ENCODE measurements around the gene OPALIN. TPM values are rescaled to one million over a fixed set of nuclear protein-coding genes. Genes with fewer than 3 reads are reported as not detected.

The OPALIN gene
- total and polyA plus RNA-seq, 9 of the 15 experiments (the other 6 are each of a cell fraction or from before 2014, with no cell fraction given) = not detected

- TF ChIP-seq SMAD2 (IDR thresholded peaks at IDR 0.05; ENCODE audit: low read depth, low read length) (no peak), STAT6 (CRISPR knock-in tag; IDR thresholded peaks at IDR 0.05) (no peak), ZNF436 (CRISPR knock-in tag; IDR thresholded peaks at IDR 0.05) (no peak)
- Histone ChIP-seq H3K27me3 (ENCODE audit: control insufficient read depth in 2 of 2, insufficient read depth in 2 of 2, low read length in 2 of 2) (peaks cover 0 to 54% of the 10 kb centered on the region in 2 experiments), H3K4me1 (replicated peaks in 1 of 2; ENCODE audit: control insufficient read depth in 2 of 2, insufficient read depth in 2 of 2, low read length in 2 of 2) (no peaks in the 10 kb centered on the region), H2AFZ (ENCODE audit: low read depth, low read length) (no peak overlapping the region), H3K9me3 (replicated peaks; ENCODE audit: control insufficient read depth, insufficient read depth, low read depth, low read length) (no peaks in the 10 kb centered on the region), H4K20me1 (replicated peaks; ENCODE audit: control insufficient read depth, insufficient read depth, low read length) (no peaks in the 10 kb centered on the region), H3K4me3 (no peak overlapping the region), H3K9ac (ENCODE audit: insufficient read depth in 1 of 2, low read depth in 2 of 2, low read length in 2 of 2) (no peak overlapping the region), H3K36me3 (ENCODE audit: control insufficient read depth, insufficient read depth, low read length) (no peaks in the 10 kb centered on the region), H3K9me1 (ENCODE audit: control insufficient read depth, insufficient read depth, low read length) (no peaks in the 10 kb centered on the region), H3K79me2 (ENCODE audit: control insufficient read depth, insufficient read depth, low read length) (no peaks in the 10 kb centered on the region), H3K27ac (ENCODE audit: extremely low read depth, low read depth, low read length) (no peak overlapping the region), H3K4me2 (ENCODE audit: insufficient read depth, low read length) (no peak overlapping the region)
- no peak for DNase-seq (ENCODE audit: extremely low read depth in 1 of 4, low spot score in 3 of 4)
- no peak for FAIRE-seq
- WGBS (ENCODE audit: insufficient coverage, low coverage, missing lambda C conversion rate) = under 1% methylated on average over 24 of the region's 25 CpGs
- POLR2A ChIA-PET = no interaction called here
- CTCF ChIA-PET (ENCODE audit: low intra/inter-chr PET ratio) = no interaction called here
- in situ Hi-C loops (cut with MboI) = no loop called here
- no peak for ATAC-seq
- intact Hi-C loops (cut with micrococcal nuclease) = no loop called here
- BruUV-seq (replicated peaks) = no TSS peak
Measured at GRCh38 chr10:96384506-96384905, 25.7 kb upstream of the OPALIN start.

DNA sequence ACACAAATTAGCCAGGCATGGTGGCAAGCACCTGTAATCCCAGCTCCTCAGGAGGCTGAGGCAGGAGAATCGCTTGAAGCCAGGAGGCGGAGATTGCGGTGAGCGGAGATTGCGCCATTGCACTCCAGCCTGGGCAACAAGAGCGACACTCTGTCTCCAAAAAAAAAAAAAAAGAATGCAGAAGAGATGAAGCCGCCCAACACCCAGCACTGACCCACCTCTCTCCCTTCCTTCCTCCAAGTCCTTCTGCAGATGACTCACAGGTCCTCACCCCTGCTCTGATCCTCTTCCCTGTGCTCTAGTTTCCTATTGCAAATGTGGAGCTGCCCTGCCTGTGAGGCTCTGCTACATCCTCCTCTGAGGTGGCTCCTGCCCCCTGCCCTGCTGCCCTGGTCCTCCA, 22.0 kb upstream of the OPALIN start:
- Histone ChIP-seq H3K9me1 (ENCODE audit: control insufficient read depth, insufficient read depth, low read length) (no peaks in the 10 kb centered on the region), H3K4me3 (no peak overlapping the region), H3K79me2 (ENCODE audit: control insufficient read depth, insufficient read depth, low read length) (no peaks in the 10 kb centered on the region), H4K20me1 (replicated peaks; ENCODE audit: control insufficient read depth, insufficient read depth, low read length) (no peaks in the 10 kb centered on the region), H3K4me2 (ENCODE audit: insufficient read depth, low read length) (no peak overlapping the region), H3K9me3 (replicated peaks; ENCODE audit: control insufficient read depth, insufficient read depth, low read depth, low read length) (no peaks in the 10 kb centered on the region), H3K4me1 (replicated peaks in 1 of 2; ENCODE audit: control insufficient read depth in 2 of 2, insufficient read depth in 2 of 2, low read length in 2 of 2) (no peaks in the 10 kb centered on the region), H3K27me3 (ENCODE audit: control insufficient read depth in 2 of 2, insufficient read depth in 2 of 2, low read length in 2 of 2) (peaks cover 0 to 46% of the 10 kb centered on the region in 2 experiments), H2AFZ (ENCODE audit: low read depth, low read length) (no peak overlapping the region), H3K36me3 (ENCODE audit: control insufficient read depth, insufficient read depth, low read length) (no peaks in the 10 kb centered on the region), H3K27ac (ENCODE audit: extremely low read depth, low read depth, low read length) (no peak overlapping the region), H3K9ac (ENCODE audit: insufficient read depth in 1 of 2, low read depth in 2 of 2, low read length in 2 of 2) (no peak overlapping the region)
- in situ Hi-C loops (cut with MboI) = no loop called here
- no CpG with 5 or more reads among the region's 7 CpGs for WGBS (ENCODE audit: insufficient coverage, low coverage, missing lambda C conversion rate)
- ChIA-PET POLR2A (interaction anchor here (1.5 kb wide), 1 partner anchor 14 kb away, joined by 5 read pairs; no protein-coding TSS in a partner anchor), CTCF (ENCODE audit: low intra/inter-chr PET ratio) (no interaction called here)
- no peak for FAIRE-seq
- no peak for ATAC-seq
- peak in 1 of 4 experiments; percentile 3 for DNase-seq (ENCODE audit: extremely low read depth in 1 of 4, low spot score in 3 of 4)
- no TSS peak for BruUV-seq (replicated peaks)
- TF ChIP-seq CEBPB (tag; IDR thresholded peaks at IDR 0.05) (0 out of 2 replicates have a peak, but pooled peaks have one; percentile 9), KLF13 (tag; IDR thresholded peaks at IDR 0.05; ENCODE audit: borderline replicate concordance, low read depth) (no peak)
- intact Hi-C loops (cut with micrococcal nuclease) = no loop called here

Data from K562 (cell line).